HK-2 (cell line): ENCODE results near the gene JAML.
"Not testable (repeated sequence)": the region's sequence is repeated elsewhere in the genome, so short reads cannot be mapped to it uniquely, and the experiment has no call there.

Experiments
- DNase-seq: peaks from one replicate; pipeline ENCODE4 v3.0.0-alpha.2; 2018; ENCODE audit not compliant: unreplicated experiment

Gene JAML

DNA sequence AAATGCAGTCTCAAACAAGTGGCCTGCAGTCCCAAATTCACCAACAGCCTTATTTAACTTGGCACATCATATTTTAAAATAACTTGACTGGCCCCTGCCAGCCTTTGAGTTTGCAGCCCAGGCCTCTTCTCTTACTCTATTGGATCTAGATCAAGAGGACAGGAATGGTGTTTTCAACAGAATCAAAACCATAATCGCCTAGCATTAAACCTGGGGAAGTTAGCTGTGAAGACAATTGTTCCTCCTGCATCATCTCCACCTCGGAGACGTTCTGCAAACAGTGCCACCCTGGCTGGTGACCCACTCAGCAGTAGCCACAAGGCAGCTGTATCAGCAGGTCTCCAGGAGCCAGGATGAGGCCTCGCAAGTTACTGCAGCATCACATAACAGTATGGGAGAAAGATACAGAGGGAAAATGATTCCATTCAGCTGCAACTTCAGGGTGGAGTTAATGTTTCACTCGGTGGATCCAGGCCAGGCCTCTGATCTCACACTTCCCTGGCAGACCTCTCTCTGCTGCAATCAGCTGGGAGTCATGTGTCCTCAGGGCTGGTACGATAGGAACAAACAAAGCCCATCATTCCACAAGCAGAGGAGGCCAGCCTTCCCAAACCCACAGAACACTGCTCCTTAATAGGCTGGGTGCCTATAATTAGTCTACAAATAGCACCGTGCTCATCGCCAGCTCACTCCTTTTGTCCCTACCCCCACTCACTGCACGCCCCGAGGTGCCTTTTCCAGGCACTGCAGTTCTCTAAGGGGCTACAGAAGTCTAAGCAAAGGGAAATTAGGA is 29.8 kb downstream of the JAML start:
- peak; percentile 60 for DNase-seq

DNA sequence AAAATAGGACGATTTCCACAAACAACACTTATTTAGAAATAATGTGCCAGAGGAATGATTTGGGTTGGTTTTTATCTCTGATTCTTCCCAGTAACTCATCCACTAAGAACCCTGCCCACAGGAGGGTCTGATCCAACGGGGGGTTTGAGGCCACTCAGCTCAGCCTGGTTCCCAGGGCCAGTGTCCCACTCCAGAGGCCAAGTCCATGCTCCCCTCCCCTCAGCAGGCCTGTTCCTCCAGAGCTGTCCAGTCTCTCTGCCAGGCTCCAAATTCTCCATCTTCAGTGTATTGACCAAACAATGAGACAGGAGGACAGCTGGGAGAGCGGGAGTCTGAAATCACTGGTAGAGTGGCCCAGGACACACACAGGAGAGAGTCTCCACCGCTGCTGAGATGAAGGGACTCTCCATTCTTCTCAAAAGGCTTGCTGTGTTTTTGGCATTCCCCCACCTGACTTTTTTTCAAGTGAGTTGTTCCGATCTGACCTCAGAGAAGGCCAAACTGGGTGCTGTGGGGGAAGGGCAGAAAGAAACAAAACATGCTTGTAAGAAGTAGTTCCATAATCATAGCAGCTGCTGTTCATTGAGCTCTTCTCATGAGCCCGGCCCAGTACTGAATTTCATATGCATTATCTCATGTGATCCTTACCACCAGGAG is 30.8 kb downstream of the JAML start:
- DNase-seq, result no peak

DNA sequence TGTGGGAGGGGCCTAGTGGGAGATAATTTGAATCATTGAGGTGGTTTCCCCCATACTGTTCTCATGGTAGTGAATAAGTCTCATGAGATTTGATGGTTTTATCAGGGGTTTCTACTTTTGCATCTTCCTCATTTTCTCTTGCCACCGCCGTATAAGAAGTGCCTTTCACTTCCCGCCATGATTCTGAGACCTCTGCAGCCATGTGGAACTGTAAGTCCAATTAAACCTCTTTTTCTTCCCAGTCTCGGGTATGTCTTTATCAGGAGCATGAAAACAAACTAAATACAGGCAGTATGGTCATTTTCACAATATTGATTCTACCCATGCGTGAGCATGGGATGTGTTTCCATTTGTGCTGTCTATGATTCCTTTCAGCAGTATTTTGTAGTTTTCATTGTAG is 32.0 kb downstream of the JAML start:
- not testable (repeated sequence) for DNase-seq

DNA sequence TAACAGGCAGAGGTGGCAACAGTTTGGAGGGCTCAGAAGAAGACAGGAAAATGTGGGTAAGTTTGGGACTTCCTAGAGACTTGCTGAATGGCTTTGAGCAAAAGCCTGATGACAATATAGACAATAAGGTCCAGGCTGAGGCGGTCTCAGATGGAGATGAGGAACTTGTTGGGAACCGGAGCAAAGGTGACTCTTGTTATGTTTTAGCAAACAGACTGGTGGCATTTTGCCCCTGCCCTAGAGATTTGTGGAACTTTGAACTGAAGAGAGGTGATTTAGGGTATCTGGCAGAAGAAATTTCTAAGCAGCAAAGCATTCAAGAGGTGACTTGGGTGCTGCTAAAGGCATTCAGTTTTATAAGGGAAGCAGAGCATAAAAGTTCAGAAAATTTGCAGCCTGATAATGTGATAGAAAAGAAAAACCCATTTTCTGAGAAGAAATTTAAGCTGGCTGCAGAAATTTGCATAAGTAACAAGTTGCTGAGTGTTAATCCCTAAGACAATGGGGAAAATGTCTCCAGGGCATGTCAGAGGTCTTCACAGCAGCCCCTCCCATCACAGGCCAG is 33.8 kb downstream of the JAML start:
- not testable (repeated sequence) for DNase-seq

DNA sequence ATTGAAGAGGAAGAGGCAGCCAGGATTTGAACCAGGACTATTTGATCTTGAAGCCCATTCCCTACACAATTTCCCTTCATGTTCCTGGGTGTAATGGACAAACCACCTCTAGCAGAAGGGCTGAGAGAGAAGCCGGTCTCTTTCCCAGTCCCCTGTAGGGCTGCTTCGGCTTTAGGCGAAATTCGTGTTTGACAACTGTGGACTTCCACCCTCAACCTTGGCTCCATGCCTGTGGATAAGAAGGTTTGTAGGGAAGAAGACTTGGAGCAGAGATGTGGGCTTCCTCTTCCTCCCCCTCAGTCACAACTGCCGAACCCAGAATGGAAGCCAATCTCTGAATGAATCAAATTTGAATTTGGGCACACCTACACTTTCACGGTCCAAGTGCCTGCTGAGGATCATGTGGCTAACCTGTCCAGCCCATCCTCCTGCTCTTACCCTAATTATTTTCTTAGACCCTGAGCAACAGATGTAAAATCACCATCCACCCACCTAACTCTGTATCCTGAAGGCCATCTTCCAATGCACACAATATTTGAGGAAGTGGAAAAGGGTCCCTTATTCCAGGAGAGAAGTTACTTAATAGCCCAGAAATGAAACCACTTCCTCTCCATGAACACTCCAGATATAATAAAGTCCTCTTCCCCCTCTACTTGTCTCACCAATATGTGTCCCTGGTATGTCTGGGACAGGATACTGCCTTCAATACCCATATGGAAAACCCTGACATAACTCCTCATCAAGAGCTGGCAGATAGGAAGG is 38.3 kb downstream of the JAML start:
- no peak for DNase-seq

DNA sequence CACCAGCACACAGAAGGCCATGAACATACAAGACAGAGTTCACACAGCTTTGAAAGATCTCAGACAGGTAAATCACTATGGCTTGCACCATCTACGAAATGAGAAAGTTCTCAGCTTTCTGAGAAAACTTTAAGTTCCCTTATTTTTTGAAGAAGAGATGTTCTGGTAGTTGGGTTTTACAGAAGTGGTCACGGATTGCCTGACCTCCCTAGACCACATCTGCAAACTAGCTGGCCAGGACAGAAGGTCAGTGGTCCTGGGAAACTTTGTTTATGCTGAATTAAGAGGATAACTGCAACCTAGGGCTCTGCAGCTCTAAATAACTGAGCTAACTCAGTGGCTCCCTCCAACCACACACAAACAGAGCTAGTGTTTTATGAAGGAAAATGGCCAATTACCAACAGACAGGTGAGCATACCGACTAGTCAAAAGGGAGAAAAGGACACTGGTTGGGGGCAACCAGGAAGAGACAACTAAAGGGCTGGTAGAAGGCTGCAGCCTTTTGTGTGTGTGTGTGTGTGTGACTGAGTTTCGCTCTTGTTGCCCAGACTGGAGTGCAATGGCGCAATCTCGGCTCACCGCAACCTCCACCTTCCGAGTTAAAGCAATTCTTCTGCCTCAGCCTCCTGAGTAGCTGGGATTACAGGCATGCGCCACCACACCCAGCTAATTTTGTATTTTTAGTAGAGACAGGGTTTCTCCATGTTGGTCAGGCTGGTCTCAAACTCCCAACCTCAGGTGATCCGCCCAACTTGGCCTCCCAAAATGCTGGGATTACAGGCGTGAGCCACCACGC is 39.8 kb downstream of the JAML start:
- no peak for DNase-seq

DNA sequence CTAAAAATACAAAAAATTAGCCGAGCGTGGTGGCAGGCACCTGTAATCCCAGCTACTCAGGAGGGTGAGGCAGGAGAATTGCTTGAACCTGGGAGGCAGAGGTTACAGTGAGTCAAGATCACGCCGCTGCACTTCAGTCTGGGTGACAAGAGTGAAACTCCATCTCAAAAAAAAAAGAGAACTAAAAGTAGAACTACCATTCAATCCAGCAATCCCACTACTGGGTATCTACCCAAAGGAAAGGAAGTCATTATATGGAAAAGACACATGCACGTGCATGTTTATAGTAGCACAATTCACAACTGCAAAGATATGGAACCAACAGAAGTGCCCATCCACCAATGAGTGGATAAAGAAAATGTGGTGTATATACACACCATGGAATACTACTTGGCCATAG is 41.1 kb downstream of the JAML start:
- DNase-seq, result not testable (repeated sequence)

DNA sequence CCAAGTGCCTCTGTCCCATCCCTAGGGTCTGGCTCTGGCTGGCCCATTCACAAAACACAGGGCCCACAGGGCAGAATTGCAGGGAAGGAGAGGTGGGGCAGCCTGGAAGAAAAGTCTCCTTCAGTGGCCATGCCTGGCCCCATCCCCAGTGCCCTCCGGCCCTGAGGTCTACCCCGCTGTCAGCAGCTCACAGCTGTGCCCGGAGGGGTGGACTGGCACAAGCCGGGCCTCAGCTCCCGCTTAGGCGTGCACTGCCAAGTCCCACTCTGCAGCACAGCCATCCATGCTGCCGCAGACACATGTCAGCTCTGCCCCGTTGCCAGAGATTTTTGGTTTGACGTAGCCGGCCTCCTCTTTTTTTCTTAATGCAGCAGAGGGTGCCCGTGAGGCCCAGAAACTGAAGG is 44.5 kb downstream of the JAML start:
- no peak for DNase-seq

DNA sequence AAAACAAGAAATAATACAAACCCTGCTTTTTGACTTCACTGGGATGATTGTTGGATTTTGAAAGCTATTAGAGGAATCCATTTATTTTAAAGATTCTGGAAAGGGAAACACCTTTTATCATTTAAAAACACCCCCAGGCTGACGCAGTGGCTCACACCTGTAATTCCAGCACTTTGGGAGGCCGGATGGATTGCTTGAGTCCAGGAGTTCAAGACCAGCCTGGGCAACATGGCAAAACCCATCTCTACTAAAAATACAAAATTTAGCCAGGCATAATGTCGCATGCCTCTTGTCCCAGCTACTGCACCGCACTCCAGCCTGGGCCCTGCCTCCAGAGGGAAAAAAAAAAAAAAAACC is 48.1 kb downstream of the JAML start:
- DNase-seq, result no peak

DNA sequence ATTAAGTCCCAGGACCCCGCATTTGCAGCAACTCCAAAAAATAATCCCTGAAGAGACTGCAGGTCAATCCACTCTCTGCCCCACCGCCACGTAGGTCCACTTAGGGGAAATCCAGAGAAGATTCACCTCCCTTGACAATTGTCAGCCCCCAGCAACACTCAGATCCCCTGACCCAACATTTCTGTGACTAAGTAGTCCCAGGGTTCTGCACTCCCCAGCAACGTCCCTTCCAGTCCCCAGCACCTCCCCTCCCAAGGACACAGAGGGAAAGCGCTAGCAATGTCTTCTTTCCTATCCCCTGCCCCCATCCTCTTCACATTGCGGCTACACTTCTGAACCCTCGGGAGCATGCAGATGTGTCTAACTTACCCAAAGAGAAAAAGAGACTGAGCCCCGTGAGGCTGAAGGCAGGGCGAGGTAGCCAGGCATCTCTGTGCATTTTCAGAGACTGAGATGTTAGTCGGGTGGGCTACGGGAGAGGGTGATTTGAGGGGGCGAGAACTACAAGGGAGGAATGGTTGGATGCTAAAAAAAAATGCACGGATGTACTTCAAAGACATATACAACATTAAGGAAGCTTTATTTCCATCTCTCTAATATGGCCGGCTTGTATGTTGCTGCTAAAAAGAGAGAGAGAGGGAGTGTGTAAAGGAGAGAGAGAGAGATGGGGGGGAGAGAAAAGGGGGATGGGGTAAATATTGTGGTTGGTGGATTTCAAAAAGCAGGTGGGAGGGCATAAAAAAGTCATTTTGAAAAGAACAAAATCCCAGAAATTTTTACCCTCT is 48.6 kb downstream of the JAML start, which contains the start of gene SCN2B:
Gene SCN2B, minus strand, starts transcription at position 647 of the 785 bp plus-strand sequence. Its CDS starts 208 bp downstream, at position 439.
- no peak for DNase-seq

DNA sequence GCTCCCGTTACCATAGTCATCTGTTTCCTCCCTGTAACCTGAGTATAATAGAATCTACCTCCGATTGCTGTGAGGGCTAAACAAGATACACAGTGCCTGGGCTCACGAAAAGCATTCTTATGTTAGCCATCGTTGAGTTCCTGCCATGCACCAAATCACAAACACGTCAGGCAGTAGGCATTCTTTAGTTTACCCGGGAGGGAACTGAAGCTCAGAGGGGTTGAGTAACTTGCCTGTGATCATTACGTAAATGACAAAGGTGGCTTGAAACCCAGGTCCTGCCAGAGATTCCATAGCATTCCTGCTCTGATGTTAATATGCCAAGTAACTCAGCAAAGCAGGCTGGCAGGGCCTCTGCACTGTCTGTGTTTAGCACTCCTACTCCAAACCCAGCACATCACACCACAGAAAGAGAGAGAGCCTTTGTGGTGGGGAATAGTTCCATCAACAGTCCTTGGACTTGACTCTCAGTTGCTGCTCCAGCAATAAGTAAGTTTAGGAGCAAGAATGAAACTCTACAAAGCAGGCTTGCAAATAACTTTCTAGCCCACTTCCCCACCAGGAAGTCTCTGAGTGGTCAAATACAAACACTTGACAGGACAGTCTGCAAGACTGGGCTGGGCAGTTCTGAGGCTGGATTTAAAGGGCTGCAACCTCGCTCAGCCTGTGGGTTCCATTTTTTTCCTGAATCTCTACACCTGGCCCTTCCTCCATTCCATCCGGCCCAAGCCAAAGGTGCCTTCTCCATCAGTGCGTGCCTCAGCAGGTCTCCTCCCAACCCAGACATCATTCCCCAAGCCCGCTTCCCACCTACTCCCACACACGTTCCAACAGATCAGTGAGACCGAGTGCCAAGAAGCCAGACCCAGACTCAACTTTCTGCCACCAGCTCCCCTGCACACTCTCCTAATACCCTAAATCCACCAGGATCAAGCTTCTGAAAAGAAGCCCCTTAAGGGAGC is 49.5 kb downstream of the JAML start:
- no peak for DNase-seq

DNA sequence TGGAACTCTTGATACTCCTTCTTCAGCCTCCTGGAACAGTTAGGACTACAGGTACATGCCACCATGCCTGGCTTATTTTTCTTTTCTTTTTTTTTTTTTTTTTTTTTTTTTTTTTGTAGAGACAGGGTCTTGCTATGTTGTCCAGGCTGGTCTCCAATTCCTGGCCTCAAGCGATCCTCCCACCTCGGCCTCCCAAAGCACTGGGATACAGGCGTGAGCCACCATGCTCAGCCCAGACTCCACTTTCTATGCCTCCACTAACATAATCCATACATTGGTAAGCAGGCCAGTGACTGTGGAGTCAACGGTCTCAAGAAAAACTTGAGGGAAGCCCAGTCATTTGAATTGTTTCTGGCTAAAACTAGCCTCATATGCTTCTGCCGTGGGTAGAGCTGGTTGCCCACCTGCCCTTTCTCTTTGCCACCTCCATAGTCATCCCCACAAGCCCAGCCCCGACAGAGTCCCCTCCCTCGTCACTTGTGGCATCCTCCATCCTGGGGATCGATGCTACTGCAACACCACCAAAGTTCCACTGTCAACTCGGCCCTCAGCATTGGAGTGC is 50.7 kb downstream of the JAML start:
- DNase-seq, result no peak

DNA sequence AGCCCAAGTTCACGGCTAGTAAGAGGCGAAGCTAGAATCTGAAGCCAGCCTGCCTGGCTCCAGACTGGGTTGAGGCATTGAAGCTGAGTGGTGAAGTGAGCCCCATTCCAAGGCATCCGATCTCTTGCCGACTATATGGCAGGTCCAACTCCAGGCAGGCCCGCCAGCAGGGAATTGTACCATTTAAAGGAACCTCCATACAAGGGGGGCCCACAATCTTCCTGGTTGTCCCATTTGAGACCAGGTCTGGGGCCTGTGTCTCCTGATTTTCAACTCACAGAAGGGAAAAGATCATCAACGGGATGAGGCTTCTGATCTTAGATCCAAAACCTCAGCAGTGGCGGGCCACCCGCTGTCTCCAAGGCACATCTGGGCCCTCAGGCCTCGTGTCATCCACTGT is 52.5 kb downstream of the JAML start:
- no peak for DNase-seq

DNA sequence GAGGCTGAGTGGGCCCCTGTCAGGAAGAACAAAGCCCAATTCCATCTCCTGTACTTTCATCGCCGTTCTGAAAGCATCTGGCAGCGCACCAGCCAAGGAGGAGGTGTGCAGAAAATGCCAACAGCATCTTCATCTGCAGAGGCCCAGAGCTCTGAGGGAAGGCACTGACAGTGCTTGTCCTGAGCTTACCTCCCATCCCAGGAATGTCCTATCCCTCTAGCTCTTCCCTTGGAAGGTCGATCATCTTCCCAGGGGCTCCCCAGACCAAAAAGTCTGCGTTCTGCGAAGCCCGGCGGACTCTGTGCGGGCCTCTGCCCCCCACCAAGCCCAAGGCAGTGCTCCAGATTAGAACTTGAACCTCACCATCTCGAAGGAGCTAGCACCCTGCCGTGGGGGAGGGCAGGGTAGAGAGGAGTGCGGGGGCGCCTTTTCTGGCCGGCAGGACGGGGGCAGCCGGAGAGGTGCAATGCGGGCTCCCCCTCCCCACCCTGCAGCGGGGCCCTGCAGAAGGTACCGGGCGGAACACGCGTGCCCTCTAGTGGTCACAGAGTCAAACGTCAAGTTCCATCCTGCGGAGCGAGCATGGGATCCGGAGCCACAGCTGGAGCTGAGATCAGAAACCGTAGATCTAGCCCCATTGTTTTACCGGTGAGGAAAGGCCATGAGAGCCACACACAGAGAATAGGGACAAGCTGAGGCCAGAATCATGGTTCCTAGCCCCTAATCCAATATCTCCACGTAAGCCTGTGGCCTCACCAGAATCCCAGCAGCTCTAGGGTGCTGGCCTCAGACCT is 53.3 kb downstream of the JAML start:
- DNase-seq, result peak; percentile 36

DNA sequence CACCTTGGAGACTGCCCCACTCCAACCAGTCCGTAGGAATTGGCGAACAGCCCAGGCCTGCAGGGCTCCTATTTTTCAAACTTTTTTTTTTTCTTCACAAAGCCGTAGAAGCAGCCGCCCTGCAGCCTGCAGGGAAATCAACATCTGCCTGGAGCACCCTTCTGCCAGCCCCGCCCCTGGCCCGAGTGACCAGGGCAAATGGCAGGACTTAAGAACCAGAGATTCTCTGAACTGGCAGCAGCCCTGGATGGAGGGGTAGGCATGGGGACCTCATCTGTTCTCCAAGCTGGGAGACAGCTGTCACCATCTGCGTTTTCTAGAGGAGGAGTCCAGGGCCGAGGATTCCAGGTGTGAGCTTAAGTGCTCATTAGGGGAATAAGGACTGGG is 53.9 kb downstream of the JAML start:
- DNase-seq, result no peak

DNA sequence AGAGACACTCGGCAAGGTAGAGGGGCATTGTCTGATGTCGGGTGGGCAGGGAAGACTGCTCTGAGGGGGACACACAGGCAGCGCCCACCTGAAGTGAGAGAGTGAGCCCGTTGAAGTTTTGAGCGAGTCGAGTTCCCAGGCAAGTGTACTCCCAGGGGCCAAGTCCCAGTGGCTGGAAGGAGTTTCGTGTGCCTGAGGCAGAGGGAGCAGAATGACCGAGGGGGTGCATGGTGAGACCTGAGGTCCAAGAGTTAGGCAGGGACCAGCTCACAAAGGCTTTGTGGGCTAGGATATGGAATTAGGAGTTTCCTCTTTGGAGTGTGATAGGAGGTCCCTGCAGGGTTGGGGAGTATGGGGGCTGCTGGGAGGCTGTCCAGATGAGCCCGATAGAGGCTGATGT is 54.6 kb downstream of the JAML start:
- no peak for DNase-seq

DNA sequence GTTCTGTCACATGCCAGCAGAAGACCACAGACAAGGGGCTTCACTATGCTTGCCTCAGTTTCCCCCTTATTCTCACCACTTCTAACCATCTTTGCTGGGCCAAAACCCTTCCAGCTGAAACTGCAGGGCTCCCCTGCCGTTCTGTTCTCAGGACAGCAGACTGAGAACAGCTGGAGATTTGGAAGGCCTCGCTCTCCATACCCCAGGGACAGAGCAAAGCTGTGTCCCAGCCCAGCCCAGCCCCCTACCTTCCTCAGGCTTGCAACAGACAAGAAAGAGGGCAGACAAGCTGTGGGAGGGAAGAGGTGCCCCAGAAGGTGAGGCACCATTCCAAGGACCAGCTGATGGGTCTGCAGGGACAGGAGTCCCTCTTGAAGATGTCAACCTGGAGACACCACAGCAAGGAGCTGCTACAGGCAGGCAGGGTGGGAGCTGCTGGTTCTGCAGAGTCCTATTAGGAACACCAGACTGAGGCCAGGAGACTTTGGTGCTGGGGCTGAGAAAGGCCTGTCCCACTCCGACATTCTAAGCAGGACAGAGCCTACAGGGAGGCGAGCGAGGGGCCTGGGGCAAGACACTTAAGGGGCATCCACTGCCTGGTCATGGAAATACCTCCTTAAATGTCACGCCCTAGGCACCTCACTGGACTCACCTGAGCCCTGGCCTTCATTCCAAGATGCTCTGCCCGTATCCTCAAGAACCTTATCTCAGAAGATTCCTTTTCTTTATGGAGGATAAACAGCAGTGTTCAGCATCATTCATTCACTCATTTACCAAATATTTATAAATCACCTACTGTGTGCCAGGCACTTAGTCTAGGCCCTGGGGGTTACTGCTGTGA is 55.3 kb downstream of the JAML start:
- no peak for DNase-seq

DNA sequence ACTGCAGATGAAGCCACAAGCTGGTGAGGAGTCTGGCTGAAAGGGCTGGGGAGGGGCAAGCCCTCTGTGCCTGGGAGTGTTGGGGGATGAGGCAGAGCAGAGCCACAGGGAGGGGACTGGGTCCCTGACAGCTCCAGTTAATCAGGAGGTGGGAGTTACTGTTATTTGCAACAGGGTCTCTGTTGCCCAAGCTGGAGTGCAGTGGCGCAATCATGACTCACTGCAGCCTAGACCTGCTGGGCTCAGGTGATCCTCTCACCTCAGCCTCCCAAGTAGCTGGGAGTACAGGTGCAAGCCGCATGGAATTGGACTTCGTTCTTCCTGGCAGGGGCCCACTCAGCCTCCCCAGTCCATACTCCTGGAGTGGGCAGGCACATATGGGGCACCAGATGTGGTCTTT is 56.1 kb downstream of the JAML start:
- no peak for DNase-seq
